Measurements from ENCODE around the gene ATP4B.

Gene ATP4B

DNA sequence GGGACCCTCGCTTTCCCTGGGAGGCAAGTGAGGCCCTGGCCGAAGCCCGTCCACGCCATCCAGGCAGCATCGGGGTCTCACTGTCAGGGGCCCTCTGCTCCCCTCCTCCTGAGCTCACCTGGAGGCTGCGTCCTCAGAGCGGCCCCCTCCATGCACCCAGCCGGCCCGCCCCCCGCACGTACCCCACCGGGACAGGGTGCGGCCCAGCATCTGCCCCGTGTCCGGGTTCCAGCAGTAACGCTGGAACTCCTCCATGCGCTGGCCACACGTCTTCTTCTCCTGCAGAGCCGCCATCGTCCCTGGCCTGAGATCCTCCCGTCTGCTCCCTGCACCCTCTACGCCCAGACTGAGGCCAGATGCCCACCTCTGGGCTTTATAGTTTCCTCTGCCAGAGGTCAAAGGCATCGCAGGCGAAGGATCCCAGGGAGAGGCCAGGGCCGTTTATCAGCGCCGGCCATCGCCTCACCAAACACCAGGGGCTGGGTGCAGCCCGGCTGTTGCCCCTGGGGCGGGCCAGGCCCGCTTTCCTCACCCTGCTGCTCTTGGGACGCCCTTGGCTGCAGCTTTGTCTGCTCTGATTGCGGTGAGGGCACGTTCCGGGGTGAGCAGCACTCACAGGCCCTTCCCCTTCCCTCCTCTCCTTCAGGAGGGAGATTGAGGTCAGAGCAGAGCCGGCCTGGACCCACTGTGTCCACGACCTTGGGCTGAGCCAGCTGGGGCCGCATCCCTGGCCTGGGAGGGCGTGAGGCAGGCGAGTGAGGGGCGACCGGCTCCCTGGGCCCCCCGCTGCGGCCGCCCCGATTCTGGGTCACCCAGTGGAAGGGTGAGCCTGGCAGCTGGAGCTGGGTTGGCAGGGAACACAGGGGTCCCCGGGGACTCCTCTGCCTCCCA, at the start of gene ATP4B:
ATP4B (minus strand) TSS at position 348 of the 891 bp plus-strand sequence; CDS start at position 294, 54 bp downstream.
- no peak for DNase-seq (ENCODE audit: low read depth, low spot score)

DNA sequence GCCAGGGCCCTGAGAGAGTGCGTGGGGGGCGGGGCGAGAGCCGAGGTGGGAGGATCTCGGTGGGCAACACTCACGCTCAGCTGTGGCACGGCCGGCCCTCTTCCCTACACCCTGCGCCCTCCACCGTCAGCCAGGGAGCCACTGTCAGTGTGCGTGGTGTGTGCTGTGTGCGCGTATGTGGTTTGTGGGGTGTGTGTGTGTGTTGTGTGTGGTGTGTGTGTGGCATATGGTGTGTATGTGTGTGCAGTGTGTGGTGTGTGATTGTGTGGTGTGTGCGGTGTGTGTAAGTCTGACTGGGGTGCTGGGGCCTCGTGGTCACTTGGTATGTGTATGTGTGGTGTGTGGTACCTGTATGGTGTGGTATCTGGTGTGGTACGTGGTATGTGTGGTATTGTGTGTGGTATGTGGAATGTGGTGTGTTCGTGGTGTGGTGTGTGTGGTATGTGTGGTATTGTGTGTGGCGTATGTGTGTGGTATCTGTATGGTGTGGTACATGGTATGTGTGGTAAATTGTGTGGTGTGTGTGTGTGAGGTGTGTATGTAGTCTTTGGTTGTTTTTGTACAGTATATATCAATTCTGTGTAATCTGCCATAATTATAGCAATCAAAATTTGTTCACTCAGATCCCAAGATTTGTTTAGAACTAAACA, 14.1 kb upstream of the ATP4B start:
- DNase-seq (ENCODE audit: low read depth, low spot score), result no peak

DNA sequence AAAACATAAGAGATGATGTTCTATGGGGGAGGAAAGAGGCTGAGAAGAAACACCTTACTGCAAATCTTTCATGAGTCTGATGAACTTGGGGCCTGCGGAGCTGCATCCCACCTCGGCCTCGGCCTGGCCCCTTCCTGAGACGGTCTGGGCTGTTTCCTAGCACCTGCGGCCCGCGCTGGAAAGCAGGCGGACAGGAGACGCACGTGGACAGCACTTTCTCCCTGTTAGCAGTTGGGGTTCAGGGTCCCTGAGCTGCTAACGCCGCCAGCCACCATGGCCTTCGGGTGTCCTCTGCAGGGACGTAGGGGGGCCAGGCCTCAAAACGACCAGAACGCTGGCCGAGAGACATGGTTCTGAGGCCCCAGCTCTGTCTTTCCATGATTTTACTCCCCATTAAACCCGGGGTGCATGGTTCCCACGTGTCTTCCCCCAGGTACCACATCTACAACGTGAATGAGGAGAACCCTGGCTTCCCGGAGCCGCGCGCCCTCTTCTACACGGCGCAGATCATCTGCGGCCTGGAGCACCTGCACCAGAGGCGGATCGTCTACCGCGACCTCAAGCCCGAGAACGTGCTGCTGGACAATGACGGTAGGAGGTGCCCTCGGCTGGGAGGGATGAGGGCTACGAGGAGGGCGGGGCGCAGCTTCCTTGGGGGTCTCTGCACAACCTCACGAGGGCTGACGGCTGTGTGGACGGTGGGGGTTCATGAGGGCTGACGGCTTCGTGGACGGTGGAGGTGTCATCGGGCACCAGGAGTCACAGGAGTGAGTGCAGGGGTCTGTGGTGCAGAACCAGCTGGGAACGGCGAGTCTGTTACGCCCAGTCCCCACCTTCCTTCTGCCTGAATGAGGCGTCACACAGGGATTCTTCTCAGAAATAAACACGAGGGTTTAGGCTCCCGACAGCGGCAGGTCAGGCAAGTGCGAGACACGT, 13.3 kb upstream of the ATP4B start:
- DNase-seq (ENCODE audit: low read depth, low spot score), result no peak

DNA sequence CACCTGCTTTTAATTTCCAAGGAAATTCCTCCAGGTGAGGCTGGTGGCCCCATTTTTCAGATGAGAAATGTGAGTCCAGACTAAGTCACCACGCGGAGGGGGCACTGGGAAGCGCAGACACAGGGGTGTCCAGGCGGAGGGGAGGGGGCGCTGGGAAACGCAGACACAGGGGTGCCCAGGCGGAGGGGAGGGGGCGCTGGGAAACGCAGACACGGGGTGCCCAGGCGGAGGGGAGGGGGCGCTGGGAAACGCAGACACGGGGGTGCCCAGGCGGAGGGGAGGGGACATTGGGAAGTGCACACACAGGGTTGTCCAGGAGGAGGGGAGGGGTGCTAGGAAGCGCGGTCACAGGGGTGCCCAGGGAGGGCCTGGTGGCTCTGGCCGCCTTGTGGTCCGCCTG, 12.5 kb upstream of the ATP4B start:
- DNase-seq (ENCODE audit: low read depth, low spot score), result no peak

DNA sequence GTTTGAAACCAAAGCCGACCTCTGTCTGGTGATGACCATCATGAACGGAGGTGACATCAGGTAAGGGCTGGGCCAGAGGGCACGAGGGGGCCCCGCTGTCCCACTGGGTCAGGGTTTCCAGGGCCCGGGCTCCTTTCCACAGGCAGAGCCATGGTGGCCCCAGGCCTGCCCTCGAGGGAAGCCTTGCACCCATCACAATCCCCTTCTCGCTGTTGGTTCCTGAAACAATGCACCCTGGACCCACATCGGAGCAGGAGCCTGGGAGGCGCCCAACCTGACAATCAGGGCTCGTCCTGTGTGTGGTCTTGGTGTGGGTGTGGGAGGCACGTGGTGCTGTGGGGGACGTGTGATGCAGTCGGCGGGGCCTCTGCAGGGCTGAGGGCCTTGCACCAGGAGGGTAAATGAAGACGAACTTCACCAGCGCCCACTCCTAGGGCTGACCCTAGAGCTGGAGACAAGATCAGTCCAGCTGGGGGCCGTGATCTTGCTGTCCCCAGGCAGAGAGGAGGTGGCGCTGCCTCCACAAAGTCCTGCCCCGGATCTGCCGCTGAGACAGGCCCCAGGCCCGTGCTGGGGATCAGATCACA, 11.8 kb upstream of the ATP4B start:
- no peak for DNase-seq (ENCODE audit: low read depth, low spot score)

DNA sequence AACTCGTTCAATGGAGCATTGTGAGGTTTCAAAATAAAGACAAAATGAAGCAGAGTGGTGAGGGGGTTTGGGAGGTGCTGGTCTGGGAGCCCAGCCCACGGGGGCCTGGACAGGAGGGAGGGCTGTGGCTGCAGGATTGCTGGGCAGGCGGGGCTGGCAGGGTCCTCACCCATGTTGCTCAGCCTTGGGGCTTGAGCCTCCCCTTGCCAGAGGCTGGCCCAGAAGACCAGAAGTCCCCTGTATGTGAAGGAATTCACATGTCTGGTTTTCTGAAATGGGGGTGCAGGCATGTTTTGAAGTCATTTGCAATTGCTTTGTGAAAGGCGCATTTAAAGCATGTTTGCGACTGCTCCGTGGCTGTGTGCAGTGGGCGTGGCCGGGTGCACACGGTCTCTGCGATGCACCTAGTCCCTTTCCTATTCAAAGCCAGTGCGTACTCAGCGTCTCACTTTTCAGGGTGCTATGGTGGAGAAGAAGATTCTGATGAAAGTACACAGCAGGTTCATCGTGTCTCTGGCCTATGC, 11.3 kb upstream of the ATP4B start:
- DNase-seq (ENCODE audit: low read depth, low spot score), result no peak

DNA sequence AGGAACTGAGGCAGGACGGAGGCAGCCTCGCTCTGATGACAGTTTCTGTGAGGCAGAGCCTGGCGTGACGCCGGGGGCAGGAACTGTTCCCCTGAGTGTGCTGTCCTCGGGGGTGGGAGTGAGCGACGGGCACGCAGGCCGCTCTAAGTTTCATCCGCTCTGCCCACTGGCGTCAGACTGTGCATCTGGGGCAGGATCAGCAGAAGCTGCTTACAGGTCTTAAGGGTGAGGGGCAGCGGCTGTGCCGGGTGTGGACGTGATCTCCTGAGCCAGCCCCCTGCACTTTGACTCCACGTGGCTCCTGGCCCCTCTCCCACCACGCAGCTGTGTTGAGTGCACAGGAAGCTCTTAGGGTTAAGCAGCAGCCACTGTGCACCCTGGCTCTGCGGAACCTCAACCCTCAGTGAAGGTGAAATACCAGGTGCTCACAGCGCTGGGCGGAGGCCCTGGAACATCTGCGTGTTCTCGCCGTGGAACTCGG, 10.5 kb upstream of the ATP4B start:
- no peak for DNase-seq (ENCODE audit: low read depth, low spot score)

DNA sequence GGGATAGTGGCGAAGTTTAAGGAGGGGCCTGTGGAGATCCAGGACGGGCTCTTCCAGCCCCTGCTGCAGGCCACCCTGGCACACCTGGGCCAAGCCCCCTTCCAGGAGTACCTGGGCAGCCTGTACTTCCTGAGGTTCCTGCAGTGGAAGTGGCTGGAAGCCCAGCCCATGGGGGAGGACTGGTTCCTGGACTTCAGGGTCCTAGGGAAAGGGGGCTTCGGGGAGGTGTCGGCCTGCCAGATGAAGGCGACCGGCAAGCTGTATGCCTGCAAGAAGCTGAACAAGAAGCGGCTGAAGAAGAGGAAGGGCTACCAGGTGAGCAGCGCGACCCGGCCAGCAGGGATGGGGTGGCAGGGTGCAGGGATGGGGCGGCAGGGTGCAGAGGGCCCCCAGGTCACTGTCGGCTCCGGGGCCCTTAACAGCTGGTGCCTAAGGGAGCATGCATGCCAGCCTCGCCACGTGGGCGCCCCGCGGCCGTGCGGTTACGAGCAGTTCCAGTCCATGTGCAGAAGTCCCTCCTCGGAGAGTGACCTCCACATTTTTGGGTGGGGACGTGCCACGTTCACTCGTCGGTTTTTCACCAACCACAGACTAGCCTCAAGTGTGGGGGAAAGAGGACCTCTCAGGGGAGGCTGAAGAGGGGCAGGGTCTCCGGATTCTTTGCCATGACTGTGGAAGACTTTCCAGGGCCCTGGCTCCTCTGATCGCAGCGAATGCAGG, 9.9 kb upstream of the ATP4B start:
- DNase-seq (ENCODE audit: low read depth, low spot score), result no peak

DNA sequence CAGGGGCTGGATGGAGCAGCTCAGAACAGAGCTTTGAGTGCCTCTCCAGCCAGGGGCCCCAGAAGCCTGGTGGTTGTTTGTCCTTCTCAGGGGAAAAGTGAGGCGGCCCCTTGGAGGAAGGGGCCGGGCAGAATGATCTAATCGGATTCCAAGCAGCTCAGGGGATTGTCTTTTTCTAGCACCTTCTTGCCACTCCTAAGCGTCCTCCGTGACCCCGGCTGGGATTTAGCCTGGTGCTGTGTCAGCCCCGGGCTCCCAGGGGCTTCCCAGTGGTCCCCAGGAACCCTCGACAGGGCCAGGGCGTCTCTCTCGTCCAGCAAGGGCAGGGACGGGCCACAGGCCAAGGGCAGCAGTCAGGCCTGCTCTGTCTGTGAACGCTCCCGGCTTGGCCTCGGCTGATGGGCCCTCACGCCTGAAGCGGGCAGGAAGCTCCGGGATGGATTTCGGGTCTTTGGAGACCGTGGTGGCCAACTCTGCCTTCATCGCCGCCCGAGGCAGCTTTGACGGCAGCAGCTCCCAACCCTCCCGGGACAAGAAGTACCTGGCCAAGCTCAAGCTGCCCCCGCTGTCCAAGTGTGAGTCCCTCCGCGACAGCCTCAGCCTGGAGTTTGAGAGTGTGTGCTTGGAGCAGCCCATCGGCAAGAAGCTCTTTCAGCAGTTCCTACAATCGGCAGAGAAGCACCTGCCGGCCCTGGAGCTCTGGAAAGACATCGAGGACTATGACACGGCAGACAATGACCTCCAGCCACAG, 9.1 kb upstream of the ATP4B start, which contains the start of gene GRK1:
GRK1 (plus strand) TSS at position 269 of the 751 bp plus-strand sequence; CDS start at position 437, 168 bp downstream.
- no peak for DNase-seq (ENCODE audit: low read depth, low spot score)

DNA sequence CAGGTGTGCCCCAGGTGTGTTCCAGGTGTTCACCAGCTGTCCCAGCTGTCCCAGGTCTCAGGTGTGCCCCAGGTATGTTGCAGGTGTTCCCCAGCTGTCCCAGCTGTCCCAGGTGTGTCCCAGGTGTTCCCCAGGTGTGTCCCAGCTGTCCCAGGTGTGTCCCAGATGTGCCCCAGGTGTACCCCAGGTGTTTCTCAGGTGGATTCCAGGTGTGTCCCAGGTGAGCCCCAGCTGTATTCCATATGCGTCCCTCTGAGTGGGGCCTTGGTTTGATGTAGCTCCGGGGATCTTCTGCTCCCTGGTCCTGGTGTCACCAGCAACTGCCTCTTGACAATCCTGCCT, 8.3 kb upstream of the ATP4B start:
- DNase-seq (ENCODE audit: low read depth, low spot score), result no peak

DNA sequence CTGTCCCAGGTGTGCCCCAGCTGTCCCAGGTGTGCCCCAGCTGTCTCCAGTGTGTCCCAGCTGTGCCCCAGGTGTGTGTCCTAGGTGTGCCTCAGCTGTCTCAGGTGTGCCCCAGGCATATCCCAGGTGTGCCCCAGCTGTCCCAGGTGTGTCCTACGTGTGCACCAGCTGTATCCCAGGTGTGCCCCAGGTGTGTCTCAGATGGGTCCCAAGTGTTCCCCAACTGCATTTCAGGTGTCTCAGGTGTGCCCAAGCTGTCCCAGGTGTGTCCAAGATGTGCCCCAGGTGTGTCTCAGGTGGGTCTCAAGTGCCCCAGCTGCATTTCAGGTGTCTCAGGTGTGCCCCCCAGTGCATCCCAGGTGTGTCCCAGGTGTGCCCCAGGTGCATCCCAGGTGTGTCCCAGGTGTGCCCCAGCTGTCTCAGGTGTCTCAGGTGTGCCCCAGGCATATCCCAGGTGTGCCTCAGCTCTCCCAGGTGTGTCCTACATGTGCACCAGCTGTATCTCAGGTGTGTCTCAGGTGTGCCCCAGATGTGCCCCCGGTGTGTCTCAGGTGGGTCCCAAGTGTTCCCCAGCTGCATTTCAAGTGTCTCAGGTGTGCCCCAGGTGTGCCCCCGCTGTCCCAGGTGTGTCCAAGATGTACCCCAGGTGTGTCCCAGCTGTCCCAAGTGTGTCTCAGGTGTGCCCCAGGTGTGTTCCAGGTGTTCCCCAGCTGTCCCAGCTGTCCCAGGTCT, 7.8 kb upstream of the ATP4B start:
- no peak for DNase-seq (ENCODE audit: low read depth, low spot score)

DNA sequence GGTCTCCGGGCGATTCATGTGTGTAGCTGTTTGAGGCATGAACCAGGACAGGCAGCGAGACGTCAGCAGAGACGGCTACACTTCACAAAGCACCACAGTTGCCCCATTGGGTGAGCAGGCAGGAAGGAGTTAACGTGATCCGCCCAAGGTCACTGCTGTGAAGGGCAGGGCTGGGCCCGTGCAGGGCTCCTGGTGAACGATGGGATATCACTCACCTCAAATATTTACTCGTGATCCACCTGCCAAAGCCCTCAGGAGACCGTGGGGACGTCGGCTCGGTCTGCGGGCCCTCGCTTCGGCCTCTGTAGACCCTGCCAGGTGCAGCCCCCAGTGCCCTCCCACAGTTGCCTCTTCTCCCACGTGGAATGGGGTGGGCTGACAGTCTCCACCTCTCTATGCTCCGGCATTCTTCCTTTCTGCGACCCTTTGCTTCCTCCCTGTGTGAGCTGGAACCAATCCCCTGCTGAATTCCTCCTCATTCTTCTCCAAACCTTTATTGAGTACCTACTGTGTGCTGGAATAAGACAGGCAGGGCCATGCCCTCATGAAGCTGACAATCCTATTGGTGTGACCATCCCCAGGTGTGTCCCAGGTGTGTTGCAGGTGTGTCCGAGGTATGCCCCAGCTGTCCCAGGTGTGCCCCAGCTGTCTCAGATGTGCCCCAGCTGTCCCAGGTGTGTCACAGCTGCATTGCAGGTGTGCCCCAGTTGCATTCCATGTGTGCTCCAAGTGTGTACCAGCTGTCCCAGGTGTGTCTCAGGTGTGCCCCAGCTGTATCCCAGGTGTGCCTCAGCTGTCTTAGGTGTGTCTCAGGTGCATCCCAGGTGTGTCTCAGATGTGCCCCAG, 7.0 kb upstream of the ATP4B start:
- no peak for DNase-seq (ENCODE audit: low read depth, low spot score)

DNA sequence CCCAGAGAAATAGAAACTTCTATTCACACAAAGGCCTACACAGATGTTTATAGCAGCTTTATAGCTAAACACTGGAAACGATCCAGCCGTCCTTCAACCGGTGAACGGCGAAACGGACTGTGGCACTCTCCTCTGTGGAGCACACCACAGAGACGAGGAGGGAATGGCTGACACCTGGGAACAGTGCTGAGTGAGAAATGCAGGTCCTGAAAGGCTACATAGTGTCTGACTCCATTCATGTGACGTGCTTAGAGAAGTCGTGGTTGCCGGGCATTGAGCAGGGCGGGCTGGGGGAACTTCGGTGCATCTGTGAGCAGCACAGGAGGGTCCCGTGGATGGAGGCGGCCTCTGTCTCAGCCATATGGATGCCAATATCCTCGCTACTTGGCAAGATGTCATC, 5.9 kb upstream of the ATP4B start:
- no peak for DNase-seq (ENCODE audit: low read depth, low spot score)

DNA sequence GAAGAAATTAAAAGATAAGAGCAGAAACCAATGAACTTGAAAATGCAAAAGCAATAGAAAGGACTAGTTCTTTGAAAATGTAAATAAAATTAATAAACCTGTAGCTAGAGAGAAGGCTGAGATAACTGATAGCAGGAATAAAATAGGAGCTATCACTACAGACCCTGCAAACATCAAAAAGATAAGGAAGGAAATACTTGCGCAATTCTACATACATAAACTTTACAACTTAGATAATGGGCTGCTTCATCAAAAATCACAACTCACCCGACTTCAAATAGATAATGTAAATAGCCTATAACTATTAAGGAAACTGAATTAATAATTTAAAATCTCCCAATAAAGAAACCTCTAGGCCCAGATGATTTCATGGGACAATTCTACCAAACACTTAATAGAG, 3.5 kb upstream of the ATP4B start:
- DNase-seq (ENCODE audit: low read depth, low spot score), result no peak

DNA sequence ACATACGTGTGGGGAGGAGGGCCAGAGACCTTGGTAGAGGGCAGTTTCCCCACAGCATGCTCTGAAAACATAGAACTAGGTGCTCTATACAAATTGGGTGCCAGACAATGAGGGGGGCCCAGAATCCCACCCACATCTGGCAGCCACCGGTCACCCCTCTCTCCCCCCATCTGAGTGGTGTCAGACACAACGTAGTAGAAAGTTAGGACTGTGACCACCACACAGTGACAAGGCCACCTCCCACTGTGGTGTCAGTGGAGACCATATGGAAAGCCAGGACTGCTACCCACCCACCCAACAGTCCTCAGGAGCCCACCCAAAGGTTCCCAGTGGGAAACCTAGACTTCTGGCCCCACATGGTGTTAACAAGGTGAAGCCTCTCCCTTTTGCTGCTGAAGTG, 2.1 kb upstream of the ATP4B start:
- no peak for DNase-seq (ENCODE audit: low read depth, low spot score)

DNA sequence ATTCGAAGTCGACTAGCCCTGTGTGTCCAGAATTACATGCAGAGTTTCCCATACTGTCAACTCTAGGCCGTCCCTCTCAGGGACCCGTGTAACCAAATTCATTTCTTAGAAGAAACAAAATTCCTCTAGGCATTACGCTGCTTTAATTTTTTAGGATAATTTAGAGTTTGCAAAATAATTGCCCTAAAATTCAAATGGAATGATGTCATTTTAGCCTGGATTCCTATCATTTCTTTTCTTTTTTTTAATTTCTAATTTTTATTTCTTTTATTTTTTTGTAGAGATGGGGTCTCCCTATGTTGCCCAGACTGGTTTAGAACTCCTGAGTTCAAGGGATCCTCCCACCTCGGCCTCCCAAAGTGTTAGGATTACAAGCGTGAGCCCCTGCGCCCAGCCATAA, 1.3 kb upstream of the ATP4B start:
- DNase-seq (ENCODE audit: low read depth, low spot score), result no peak

DNA sequence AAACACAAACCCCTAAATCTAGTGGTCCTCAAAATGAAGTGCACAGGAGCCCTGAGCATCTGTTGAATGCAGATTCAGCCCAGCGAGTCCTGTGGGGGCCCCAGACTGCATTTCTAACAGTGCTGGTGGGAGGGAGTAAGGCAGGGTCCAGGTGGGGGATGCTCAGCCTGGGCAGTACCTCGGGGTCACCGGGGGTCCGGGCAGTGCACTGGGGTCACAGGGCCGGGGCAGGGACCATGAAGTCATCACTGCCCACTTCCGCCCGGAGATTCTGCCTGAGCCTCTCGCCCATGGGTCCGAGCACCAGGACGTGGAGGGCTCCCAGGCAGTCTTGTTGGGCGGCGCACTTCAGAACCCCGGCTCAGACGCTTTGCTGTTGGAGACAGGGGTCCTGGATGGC, 838 bp upstream of the ATP4B start:
- DNase-seq (ENCODE audit: low read depth, low spot score), result no peak
